Mesothelial cell of epicardium (in vitro differentiated cells): Measurements from ENCODE around the gene ADAT1. TPM values are rescaled to one million over a fixed set of nuclear protein-coding genes. Genes with fewer than 3 reads are reported as not detected.
A peak's percentile ranks its signal among the peaks of the same experiment; 100 is the strongest.
"Not testable (repeated sequence)": the region's sequence is repeated elsewhere in the genome, so short reads cannot be mapped to it uniquely, and the experiment has no call there.

Experiments
- DNase-seq, 2 experiments: peaks; one replicate each; pipeline ENCODE4 v3.0.0; 2021; ENCODE audit warnings: low spot score in 2 of 2; ENCODE audit not compliant: unreplicated experiment in 2 of 2
- H3K27ac Mint-ChIP-seq: 2 replicates; pipeline ENCODE4 v1.8.0; 2021; ENCODE audit warnings: mixed read lengths
- H3K27me3 Mint-ChIP-seq: 2 replicates; pipeline ENCODE4 v1.8.0; 2021; ENCODE audit warnings: low read depth, mixed read lengths
- H3K36me3 Mint-ChIP-seq: 2 replicates; pipeline ENCODE4 v1.8.0; 2021; ENCODE audit warnings: mixed read lengths
- H3K4me1 Mint-ChIP-seq: 2 replicates; pipeline ENCODE4 v1.8.0; 2021; ENCODE audit warnings: mixed read lengths
- H3K4me3 Mint-ChIP-seq: 2 replicates; pipeline ENCODE4 v1.8.0; 2021; ENCODE audit warnings: mild to moderate bottlenecking, moderate library complexity, mixed read lengths
- H3K9me3 Mint-ChIP-seq: 2 replicates; pipeline ENCODE4 v1.8.0; 2021; ENCODE audit warnings: mixed read lengths
- total RNA-seq: library from RNA; stranded (reverse); gene quantifications from 3 replicates; pipeline ENCODE4 v1.2.1, GENCODE V29; 2021
- TF ChIP-seq, protein P1 (sequence below): fragments of 200-600 bp; sonication (generic); IDR thresholded peaks from one replicate; pipeline ENCODE4 v1.5.0; 2021; ENCODE audit warnings: antibody characterized with exemption; ENCODE audit not compliant: unreplicated experiment

The ADAT1 gene
- total RNA-seq, 1 donor from 2014 or later = 58.7 TPM

GRCh38 chr16:75606507-75606906 lies 16.6 kb downstream of the ADAT1 start:
- peaks cover 9% of the 10 kb centered on the region for H3K9me3 Mint-ChIP-seq
- no peaks in the 10 kb centered on the region for H3K27me3 Mint-ChIP-seq
- H3K4me3 Mint-ChIP-seq = no peak overlapping the region
- peaks cover 47% of the 10 kb centered on the region for H3K36me3 Mint-ChIP-seq
- TF ChIP-seq, protein P1, sequence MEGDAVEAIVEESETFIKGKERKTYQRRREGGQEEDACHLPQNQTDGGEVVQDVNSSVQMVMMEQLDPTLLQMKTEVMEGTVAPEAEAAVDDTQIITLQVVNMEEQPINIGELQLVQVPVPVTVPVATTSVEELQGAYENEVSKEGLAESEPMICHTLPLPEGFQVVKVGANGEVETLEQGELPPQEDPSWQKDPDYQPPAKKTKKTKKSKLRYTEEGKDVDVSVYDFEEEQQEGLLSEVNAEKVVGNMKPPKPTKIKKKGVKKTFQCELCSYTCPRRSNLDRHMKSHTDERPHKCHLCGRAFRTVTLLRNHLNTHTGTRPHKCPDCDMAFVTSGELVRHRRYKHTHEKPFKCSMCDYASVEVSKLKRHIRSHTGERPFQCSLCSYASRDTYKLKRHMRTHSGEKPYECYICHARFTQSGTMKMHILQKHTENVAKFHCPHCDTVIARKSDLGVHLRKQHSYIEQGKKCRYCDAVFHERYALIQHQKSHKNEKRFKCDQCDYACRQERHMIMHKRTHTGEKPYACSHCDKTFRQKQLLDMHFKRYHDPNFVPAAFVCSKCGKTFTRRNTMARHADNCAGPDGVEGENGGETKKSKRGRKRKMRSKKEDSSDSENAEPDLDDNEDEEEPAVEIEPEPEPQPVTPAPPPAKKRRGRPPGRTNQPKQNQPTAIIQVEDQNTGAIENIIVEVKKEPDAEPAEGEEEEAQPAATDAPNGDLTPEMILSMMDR = no peak
- DNase-seq = no peak
- H3K4me1 Mint-ChIP-seq = no peaks in the 10 kb centered on the region
- H3K27ac Mint-ChIP-seq = no peak overlapping the region

- Mint-ChIP-seq H3K27ac (no peak overlapping the region), H3K4me3 (no peak overlapping the region), H3K36me3 (peaks cover 44% of the 10 kb centered on the region), H3K9me3 (peaks cover 9% of the 10 kb centered on the region), H3K27me3 (no peaks in the 10 kb centered on the region), H3K4me1 (no peaks in the 10 kb centered on the region)
- TF ChIP-seq, protein P1 = no peak
- no peak for DNase-seq
Observed at GRCh38 chr16:75603241-75603640, 19.8 kb downstream of the ADAT1 start.

DNA sequence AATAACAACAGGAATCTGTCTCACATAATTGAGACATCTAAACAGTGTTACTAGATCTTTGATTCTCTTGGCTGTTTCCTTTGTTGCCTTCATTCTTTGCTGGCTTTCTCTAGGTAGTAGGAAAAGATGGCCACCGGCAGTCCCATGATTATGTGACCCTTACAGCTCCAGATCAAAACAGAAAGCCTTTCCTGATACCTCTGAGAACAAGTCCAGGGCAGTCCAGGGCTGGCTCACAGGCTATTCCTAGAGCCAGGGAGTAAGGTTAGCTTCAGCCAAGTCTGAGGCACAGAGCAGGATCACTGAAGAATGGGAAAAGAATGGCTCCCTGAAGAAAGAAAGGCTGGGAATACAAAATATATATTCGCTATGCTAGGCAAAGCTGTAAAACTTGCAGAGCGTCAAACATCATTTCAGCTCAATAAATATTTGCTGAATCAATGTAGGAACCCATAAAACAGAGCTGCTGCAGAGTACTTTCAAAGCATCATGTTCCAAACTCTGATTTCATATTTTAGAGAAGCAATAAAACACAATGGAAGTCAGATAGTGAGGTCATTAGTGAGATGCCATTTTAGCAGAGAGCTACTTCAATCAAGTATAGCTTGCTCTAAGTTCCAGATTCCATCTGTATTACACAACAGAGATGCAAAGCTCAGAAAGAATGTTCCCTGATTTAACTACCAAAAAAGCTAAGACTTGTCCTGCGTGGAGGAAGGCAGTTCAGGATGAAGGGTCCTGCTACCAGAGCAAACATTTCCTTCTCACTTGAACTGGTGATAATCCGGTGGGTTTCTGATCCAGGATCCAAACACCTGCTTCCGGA lies 23.4 kb downstream of the ADAT1 start:
- DNase-seq = no peak
- Mint-ChIP-seq H3K36me3 (peaks cover 46% of the 10 kb centered on the region), H3K9me3 (peaks cover 19% of the 10 kb centered on the region), H3K27me3 (no peaks in the 10 kb centered on the region), H3K27ac (peak overlapping the region; percentile 50), H3K4me1 (no peaks in the 10 kb centered on the region), H3K4me3 (no peak overlapping the region)
- TF ChIP-seq, protein P1 = no peak

GRCh38 chr16:75593825-75594820 lies 29.0 kb downstream of the ADAT1 start:
- Mint-ChIP-seq H3K4me1 (peaks cover 16% of the 10 kb centered on the region), H3K27me3 (no peaks in the 10 kb centered on the region), H3K36me3 (peaks cover 17% of the 10 kb centered on the region), H3K27ac (peak overlapping the region; percentile 9), H3K9me3 (peaks cover 10% of the 10 kb centered on the region), H3K4me3 (no peak overlapping the region)
- no peak for DNase-seq
- TF ChIP-seq, protein P1 = no peak

DNA sequence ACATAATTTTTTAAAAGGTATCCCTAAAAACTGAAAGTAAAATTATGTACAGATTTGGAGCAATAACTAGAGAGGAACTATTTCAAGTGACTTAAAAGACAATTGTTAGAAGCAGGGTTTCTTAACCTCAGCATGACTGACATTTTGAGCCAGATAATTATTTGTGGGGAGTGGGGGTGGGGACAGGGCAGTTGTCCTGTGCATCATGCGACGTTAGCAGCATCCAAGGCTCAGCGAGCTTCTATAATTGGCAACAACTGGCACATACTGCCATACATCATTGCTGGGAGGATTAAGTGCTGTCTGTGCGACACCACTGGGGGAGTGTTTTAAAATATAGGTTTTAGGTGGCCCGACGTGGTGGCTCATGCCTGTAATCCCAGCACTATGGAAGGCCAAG lies 29.8 kb downstream of the ADAT1 start:
- Mint-ChIP-seq H3K9me3 (peaks cover 10% of the 10 kb centered on the region), H3K4me1 (peaks cover 16% of the 10 kb centered on the region), H3K27ac (no peak overlapping the region), H3K4me3 (no peak overlapping the region), H3K27me3 (no peaks in the 10 kb centered on the region), H3K36me3 (peaks cover 17% of the 10 kb centered on the region)
- DNase-seq = no peak
- TF ChIP-seq, protein P1 = no peak

- not testable (repeated sequence) for DNase-seq, H3K9me3 Mint-ChIP-seq, H3K4me3 Mint-ChIP-seq, H3K36me3 Mint-ChIP-seq, H3K27me3 Mint-ChIP-seq
- Mint-ChIP-seq H3K27ac (peak overlapping the region; percentile 50), H3K4me1 (peaks cover 16% of the 10 kb centered on the region)
Observed at GRCh38 chr16:75591927-75592326, 31.2 kb downstream of the ADAT1 start.
